ENCODE data around the gene MOK. TPM values are rescaled to one million over a fixed set of nuclear protein-coding genes. Genes with fewer than 3 reads are reported as not detected.
A peak's percentile ranks its signal among the peaks of the same experiment; 100 is the strongest.
"Not testable (repeated sequence)": the region's sequence is repeated elsewhere in the genome, so short reads cannot be mapped to it uniquely, and the experiment has no call there.

MOK gene
- total and polyA plus RNA-seq, 2 of the 4 experiments (the other 2 are of a cell fraction) = 16.8 to 48.5 TPM

DNA sequence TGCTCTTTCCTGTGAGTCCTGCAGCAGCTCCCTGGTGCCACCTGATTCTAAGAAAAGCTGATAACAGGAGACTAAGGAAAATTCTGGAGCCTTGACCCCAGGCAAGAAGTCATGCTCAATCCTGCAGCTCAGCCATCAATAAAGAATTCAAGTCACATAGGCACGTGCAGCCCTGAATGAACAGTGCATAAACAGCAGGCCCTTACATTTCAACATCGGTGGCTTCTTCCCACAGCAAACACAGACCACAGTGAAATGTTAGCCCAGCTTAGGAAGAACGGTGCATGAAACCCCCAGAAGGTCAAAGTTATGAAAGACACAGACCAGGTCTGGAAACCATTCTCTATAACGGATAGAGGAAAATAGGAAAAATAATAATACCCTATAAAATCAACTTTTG lies 47.2 kb upstream of the MOK start:
- no peak overlapping the region for H4K5ac ChIP-seq (ENCODE audit: low read depth, low read length)
- no peak overlapping the region for H3K4ac ChIP-seq (ENCODE audit: low read depth, low read length)
- H4K91ac ChIP-seq (ENCODE audit: insufficient read depth, low read depth, low read length) = no peak overlapping the region
- peaks cover 9% of the 10 kb centered on the region for H3K9me1 ChIP-seq (ENCODE audit: insufficient read depth, low read length)
- dilution Hi-C loops (cut with HindIII; ENCODE audit: low sequenced_read_pairs, unreplicated experiment) = no loop called here
- no peak overlapping the region for H2BK15ac ChIP-seq (ENCODE audit: low read depth, low read length)
- no peaks in the 10 kb centered on the region for H3K27me3 ChIP-seq (ENCODE audit: control insufficient read depth, insufficient read depth, low read length)
- no peak overlapping the region for H2BK20ac ChIP-seq (ENCODE audit: low read depth, low read length)
- TF ChIP-seq MAZ (IDR thresholded peaks at IDR 0.05; ENCODE audit: borderline replicate concordance, low read depth, low read length) (no peak), MAFK (IDR thresholded peaks at IDR 0.05; ENCODE audit: low read depth, low read length) (no peak)
- no peak overlapping the region for H3K4me3 ChIP-seq (ENCODE audit: insufficient read depth, low read depth, low read length)
- peaks cover 5 to 11% of the 10 kb centered on the region in 2 experiments; a peak in 3 of 4 replicates for H3K79me1 ChIP-seq (ENCODE audit: low read depth in 1 of 2, low read length in 2 of 2)
- DNase-seq (no peak), ATAC-seq (ENCODE audit: low read depth) (no peak)
- H3K4me2 ChIP-seq (ENCODE audit: low read depth, low read length) = no peak overlapping the region
- intact Hi-C loops (cut with micrococcal nuclease) = no loop called here
- ChIA-PET POLR2A (ENCODE audit: unreplicated experiment) (no interaction called here), CTCF (no interaction called here)
- no peak overlapping the region for H3K9ac ChIP-seq (ENCODE audit: low read depth, low read length)
- BruUV-seq (replicated peaks) = no TSS peak
- H3K4me1 ChIP-seq (ENCODE audit: control insufficient read depth, insufficient read depth, low read length) = no peaks in the 10 kb centered on the region
- no peak overlapping the region for H3K14ac ChIP-seq (replicated peaks; ENCODE audit: low read depth, low read length)
- no peak overlapping the region for H3K18ac ChIP-seq (ENCODE audit: low read depth, low read length)
- H3K9me3 ChIP-seq (ENCODE audit: control insufficient read depth, insufficient read depth, low read length) = no peaks in the 10 kb centered on the region
- H3K56ac ChIP-seq (ENCODE audit: extremely low read depth, insufficient read depth, low read length) = no peak overlapping the region
- H4K20me1 ChIP-seq (ENCODE audit: insufficient read depth, low read length) = no peaks in the 10 kb centered on the region; the same call in 1 of the 2 replicates
- H2BK120ac ChIP-seq (ENCODE audit: low read depth, low read length) = no peak overlapping the region
- no peak overlapping the region for H3K27ac ChIP-seq (ENCODE audit: insufficient read depth, low read length)
- WGBS, 2 experiments (ENCODE audit: extremely low coverage in 2 of 2, insufficient read length in 1 of 2) = no CpG with 5 or more reads among the region's 4 CpGs
- in situ Hi-C loops (cut with MboI; ENCODE audit: low sequenced_read_pairs) = no loop called here
- no peak overlapping the region for H2BK5ac ChIP-seq (ENCODE audit: low read depth, low read length, poor library complexity, severe bottlenecking)
- H3K36me3 ChIP-seq (ENCODE audit: control insufficient read depth, insufficient read depth, low read length) = peaks cover 49% of the 10 kb centered on the region
- H2AK5ac ChIP-seq (ENCODE audit: low read depth, low read length) = no peak overlapping the region
- no peak overlapping the region for H2AFZ ChIP-seq (replicated peaks; ENCODE audit: low read length, poor library complexity)
- H4K8ac ChIP-seq (ENCODE audit: low read depth in 2 of 2, low read length in 2 of 2) = no peak overlapping the region
- H3K23ac ChIP-seq (ENCODE audit: low read depth, low read length) = no peak overlapping the region
- no peak overlapping the region for H2AK9ac ChIP-seq (replicated peaks; ENCODE audit: low read depth, low read length, poor library complexity)

DNA sequence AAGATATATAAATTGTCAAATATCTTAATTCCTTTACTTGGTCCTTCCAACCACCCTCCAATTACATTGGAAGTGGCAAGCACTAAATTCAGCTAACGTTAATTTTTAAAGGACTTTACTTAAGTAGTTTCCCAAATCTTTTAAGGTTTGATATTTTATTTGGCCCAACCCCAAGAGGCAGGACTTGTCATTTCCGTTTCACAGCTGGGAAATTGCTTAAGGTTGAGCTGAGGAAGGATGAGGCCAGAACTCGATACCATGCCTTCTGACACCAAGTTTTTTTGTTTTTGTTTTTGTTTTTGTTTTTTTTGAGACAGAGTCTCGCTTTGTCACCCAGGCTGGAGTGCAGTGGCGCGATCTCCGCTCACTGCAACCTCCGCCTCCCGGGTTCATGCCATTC lies 46.6 kb upstream of the MOK start:
- H3K14ac ChIP-seq (replicated peaks; ENCODE audit: low read depth, low read length); H3K4me2 ChIP-seq (ENCODE audit: low read depth, low read length); H2BK20ac ChIP-seq (ENCODE audit: low read depth, low read length); H2BK15ac ChIP-seq (ENCODE audit: low read depth, low read length); H3K9me1 ChIP-seq (ENCODE audit: insufficient read depth, low read length); H3K23ac ChIP-seq (ENCODE audit: low read depth, low read length); H3K4me3 ChIP-seq (ENCODE audit: insufficient read depth, low read depth, low read length); H4K5ac ChIP-seq (ENCODE audit: low read depth, low read length); dilution Hi-C loops (cut with HindIII; ENCODE audit: low sequenced_read_pairs, unreplicated experiment); ATAC-seq (ENCODE audit: low read depth); H3K18ac ChIP-seq (ENCODE audit: low read depth, low read length); H2BK5ac ChIP-seq (ENCODE audit: low read depth, low read length, poor library complexity, severe bottlenecking); H4K20me1 ChIP-seq (ENCODE audit: insufficient read depth, low read length); CTCF ChIA-PET; H3K4ac ChIP-seq (ENCODE audit: low read depth, low read length); H4K8ac ChIP-seq (ENCODE audit: low read depth in 2 of 2, low read length in 2 of 2); H4K91ac ChIP-seq (ENCODE audit: insufficient read depth, low read depth, low read length); H2AFZ ChIP-seq (replicated peaks; ENCODE audit: low read length, poor library complexity); H2AK5ac ChIP-seq (ENCODE audit: low read depth, low read length); in situ Hi-C loops (cut with MboI; ENCODE audit: low sequenced_read_pairs); H2AK9ac ChIP-seq (replicated peaks; ENCODE audit: low read depth, low read length, poor library complexity); H2BK120ac ChIP-seq (ENCODE audit: low read depth, low read length); BruUV-seq (replicated peaks); H3K4me1 ChIP-seq (ENCODE audit: control insufficient read depth, insufficient read depth, low read length); H3K56ac ChIP-seq (ENCODE audit: extremely low read depth, insufficient read depth, low read length); H3K27me3 ChIP-seq (ENCODE audit: control insufficient read depth, insufficient read depth, low read length); H3K9me3 ChIP-seq (ENCODE audit: control insufficient read depth, insufficient read depth, low read length); H3K27ac ChIP-seq (ENCODE audit: insufficient read depth, low read length); intact Hi-C loops (cut with micrococcal nuclease); H3K9ac ChIP-seq (ENCODE audit: low read depth, low read length); POLR2A ChIA-PET (ENCODE audit: unreplicated experiment): not testable (repeated sequence)
- H3K79me1 ChIP-seq (ENCODE audit: low read depth in 1 of 2, low read length in 2 of 2) = peaks cover 5 to 11% of the 10 kb centered on the region in 2 experiments; a peak in 3 of 4 replicates
- H3K36me3 ChIP-seq (ENCODE audit: control insufficient read depth, insufficient read depth, low read length) = peaks cover 51% of the 10 kb centered on the region
- peak; percentile 32 for DNase-seq
- whole genome bisulfite sequencing, 2 experiments (ENCODE audit: extremely low coverage in 2 of 2, insufficient read length in 1 of 2) = 100% methylated on average over 5 of the region's 9 CpGs; no CpG with 5 or more reads in 1 of the 2 experiments
